ENCODE results near the gene MRAP. TPM values are rescaled to one million over a fixed set of nuclear protein-coding genes. Genes with fewer than 3 reads are reported as not detected.

MRAP gene
- total RNA-seq, 1 donor from 2014 or later, result not detected

GRCh38 chr21:32320726-32321125, 22.1 kb downstream of the MRAP start:
- intact Hi-C loops (cut with micrococcal nuclease), result no loop called here

- intact Hi-C loops (cut with micrococcal nuclease), result no loop called here
These were observed 22.8 kb downstream of the MRAP start for GRCh38 chr21:32321480-32321879.

GRCh38 chr21:32322103-32322502, 23.4 kb downstream of the MRAP start:
- intact Hi-C loops (cut with micrococcal nuclease), result no loop called here

- intact Hi-C loops (cut with micrococcal nuclease), result no loop called here
These were observed 24.0 kb downstream of the MRAP start for GRCh38 chr21:32322676-32323075.

- intact Hi-C loops (cut with micrococcal nuclease), result no loop called here
These were observed 27.1 kb downstream of the MRAP start for GRCh38 chr21:32325706-32326105.

- intact Hi-C loops (cut with micrococcal nuclease), result no loop called here
These were observed 29.9 kb downstream of the MRAP start for GRCh38 chr21:32328595-32328994.

- intact Hi-C loops (cut with micrococcal nuclease), result no loop called here
These were observed 30.7 kb downstream of the MRAP start for GRCh38 chr21:32329331-32329730.

GRCh38 chr21:32329776-32330175, 31.1 kb downstream of the MRAP start:
- intact Hi-C loops (cut with micrococcal nuclease), result no loop called here

- intact Hi-C loops (cut with micrococcal nuclease), result no loop called here
These were observed 32.2 kb downstream of the MRAP start for GRCh38 chr21:32330784-32331311.

GRCh38 chr21:32331444-32332305, 33.0 kb downstream of the MRAP start:
- intact Hi-C loops (cut with micrococcal nuclease), result no loop called here

GRCh38 chr21:32332463-32332951, 33.9 kb downstream of the MRAP start:
- intact Hi-C loops (cut with micrococcal nuclease), result no loop called here

GRCh38 chr21:32333953-32334673, 35.5 kb downstream of the MRAP start:
- intact Hi-C loops (cut with micrococcal nuclease), result no loop called here

GRCh38 chr21:32334980-32335531, 36.4 kb downstream of the MRAP start:
- intact Hi-C loops (cut with micrococcal nuclease), result no loop called here

GRCh38 chr21:32335601-32336575, 37.2 kb downstream of the MRAP start:
- intact Hi-C loops (cut with micrococcal nuclease), result no loop called here

- intact Hi-C loops (cut with micrococcal nuclease), result no loop called here
These were observed 38.1 kb downstream of the MRAP start for GRCh38 chr21:32336711-32337110.

GRCh38 chr21:32337206-32337605, 38.6 kb downstream of the MRAP start:
- intact Hi-C loops (cut with micrococcal nuclease), result no loop called here

- intact Hi-C loops (cut with micrococcal nuclease), result no loop called here
These were observed 39.7 kb downstream of the MRAP start for GRCh38 chr21:32338209-32338921.

GRCh38 chr21:32340863-32341848, 42.5 kb downstream of the MRAP start:
- intact Hi-C loops (cut with micrococcal nuclease), result no loop called here

GRCh38 chr21:32346951-32347350, 48.3 kb downstream of the MRAP start:
- intact Hi-C loops (cut with micrococcal nuclease), result no loop called here

All from T-helper 2 cell treated with Interferon-gamma antibody and Interleukin-4, amounts not matched to agents 100 ng/mL and 5 ng/mL, for 36 hours (primary cell).